C4-2B (cell line): ENCODE measurements around the gene EBPL.
"Not testable (repeated sequence)": the region's sequence is repeated elsewhere in the genome, so short reads cannot be mapped to it uniquely, and the experiment has no call there.

ENCODE experiments used
- H3K27ac ChIP-seq: fragments of 450-650 bp; 2 replicates; pipeline ENCODE4 v1.5.1; 2017
- ZFX ChIP-seq: fragments of 450-650 bp; IDR thresholded peaks from 2 replicates; pipeline ENCODE4 v1.6.1; 2017
- TF ChIP-seq, protein P1 (sequence below): fragments of 450-650 bp; conservative IDR thresholded peaks from 2 replicates; pipeline ENCODE4 v1.5.1; 2017; ENCODE audit warnings: mild to moderate bottlenecking

EBPL gene

DNA sequence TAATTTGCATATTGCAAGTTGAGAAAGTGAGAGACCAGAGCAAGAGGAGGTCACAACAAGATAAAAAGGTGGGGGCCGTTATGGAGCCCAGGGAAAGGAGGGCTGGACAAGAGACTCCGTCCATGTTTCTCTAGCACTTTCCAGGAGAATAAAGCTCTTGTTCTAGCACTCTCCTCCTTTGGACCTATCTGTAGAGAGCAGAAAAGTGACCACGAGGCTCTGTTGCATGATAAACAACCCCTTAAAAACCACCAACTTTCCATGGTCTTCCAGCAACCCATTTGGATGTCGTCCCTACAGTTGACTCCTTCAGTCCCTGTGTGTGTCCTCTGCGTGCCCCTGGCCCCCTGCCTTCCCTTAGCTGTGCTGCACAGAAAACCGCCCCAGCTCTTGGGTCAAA is 67.1 kb downstream of the EBPL start:
- TF ChIP-seq ZFX: no peak
- TF ChIP-seq, protein P1, sequence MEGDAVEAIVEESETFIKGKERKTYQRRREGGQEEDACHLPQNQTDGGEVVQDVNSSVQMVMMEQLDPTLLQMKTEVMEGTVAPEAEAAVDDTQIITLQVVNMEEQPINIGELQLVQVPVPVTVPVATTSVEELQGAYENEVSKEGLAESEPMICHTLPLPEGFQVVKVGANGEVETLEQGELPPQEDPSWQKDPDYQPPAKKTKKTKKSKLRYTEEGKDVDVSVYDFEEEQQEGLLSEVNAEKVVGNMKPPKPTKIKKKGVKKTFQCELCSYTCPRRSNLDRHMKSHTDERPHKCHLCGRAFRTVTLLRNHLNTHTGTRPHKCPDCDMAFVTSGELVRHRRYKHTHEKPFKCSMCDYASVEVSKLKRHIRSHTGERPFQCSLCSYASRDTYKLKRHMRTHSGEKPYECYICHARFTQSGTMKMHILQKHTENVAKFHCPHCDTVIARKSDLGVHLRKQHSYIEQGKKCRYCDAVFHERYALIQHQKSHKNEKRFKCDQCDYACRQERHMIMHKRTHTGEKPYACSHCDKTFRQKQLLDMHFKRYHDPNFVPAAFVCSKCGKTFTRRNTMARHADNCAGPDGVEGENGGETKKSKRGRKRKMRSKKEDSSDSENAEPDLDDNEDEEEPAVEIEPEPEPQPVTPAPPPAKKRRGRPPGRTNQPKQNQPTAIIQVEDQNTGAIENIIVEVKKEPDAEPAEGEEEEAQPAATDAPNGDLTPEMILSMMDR: no peak
- H3K27ac ChIP-seq: no peak overlapping the region

DNA sequence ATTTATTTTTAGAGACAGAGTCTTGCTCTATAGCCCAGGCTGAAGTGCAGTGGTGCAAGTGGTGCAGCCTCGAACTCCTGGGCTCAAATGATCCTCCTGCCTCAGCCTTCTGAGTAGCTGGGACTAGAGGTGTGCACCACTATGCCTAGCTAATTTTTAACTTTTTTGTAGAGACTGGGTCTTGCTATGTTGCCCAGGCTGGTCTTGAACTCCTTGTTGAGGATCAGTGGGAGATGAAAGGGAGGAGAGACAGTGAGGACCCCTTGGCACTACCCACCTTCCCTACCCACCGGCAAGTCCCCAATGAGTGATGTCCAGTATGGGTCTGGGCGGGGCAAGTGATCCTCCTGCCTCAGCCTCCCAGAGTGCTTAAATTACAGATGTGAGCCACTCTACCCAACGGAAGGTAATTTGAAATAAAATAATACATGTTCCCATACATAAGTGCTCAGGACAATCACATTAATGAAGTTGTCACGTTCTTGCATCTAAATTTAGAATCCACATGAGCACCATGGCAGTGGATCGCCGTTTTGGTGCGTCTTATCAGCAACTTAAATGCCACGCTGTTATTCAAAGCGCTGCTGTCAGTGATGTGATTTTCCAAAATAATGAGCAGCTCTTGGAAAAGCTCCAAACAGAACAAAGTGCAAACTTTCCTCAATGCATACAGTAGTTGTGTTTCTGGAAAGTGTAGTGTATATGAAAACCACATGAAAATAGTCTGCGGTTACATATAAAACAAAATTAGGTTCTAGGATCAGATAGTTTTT is 68.9 kb downstream of the EBPL start:
- TF ChIP-seq, protein P1: no peak
- TF ChIP-seq ZFX: no peak
- H3K27ac ChIP-seq: no peak overlapping the region

DNA sequence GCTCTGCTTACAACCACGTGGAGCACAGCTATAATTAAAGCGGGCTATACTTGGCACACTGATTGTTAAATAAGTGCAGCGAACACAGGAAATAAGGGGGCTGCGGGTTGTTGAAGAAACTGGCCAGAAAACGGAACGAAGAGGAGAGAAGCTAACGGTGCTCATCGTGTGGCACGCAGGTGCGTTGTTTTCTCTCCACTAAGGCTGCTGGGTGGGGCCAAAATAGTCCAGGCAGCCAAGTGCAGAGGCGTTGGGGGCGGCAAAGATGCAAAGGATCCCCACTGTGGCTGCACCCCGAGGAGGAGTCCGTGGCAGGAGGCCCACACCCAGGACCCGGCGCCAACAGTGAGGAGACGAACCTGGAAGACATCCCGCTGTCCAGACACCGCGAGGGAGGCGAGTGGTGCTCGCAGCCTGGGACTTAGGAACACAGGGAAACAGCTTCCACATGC is 71.1 kb downstream of the EBPL start:
- TF ChIP-seq, protein P1: no peak
- no peak for TF ChIP-seq ZFX
- H3K27ac ChIP-seq: no peak overlapping the region

DNA sequence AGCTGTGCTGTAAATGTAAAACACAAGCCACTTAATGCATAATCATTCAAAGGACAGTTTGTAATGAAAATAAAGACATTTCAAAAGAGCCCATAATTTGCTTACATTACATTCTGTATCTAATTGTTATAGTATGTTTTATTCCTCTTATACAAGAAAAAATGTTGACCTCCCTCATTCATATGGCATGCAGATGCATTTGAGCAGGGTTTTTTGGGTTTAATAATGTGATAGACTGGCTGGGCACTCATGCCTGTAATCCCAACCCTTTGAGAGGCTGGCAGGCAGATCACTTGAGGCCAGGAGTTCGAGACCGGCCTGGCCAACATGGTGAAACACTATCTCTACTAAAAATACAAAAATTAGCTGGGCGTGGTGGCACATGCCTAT is 74.6 kb downstream of the EBPL start:
- no peak for TF ChIP-seq ZFX
- TF ChIP-seq, protein P1: no peak
- H3K27ac ChIP-seq: no peak overlapping the region

DNA sequence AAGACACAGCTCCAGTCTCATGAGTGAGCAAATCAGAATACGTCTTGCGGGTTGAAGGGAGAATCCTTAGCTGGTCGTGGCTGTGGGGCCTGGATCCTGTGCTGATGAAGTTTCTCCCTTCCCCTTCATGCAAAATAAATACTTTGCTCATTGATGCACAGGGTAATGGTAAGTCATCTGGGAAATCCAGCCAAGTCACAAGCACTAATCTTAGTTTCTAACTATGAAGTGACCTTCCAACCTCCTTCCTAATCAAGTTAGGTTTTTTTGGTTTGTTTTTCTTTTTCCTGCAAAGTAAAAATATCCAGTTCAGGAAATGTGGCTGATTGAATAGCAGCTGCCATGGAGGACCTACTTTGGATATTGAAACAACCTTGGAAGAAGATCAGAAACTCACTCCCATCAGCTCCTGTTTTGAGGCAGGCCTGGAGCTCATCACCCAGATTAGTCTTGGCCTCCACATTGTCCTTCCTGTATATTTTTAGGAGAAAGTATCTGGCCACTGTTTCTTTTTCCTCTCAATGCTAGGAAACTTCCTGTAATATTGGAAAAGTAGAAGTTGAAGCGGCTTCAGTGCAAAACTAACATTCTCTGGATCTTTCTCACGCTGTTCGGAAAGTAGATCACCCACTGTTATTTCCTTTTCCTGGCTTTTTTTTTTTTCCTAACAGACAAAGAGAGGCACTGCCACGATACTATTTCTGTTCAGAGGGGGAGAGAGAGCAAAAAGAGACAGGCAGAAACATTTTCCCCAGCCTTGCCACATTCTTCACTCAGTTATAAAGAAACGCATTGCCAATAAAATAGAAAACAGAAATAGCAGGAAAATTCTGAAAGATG is 75.2 kb downstream of the EBPL start:
- TF ChIP-seq, protein P1: no peak
- TF ChIP-seq ZFX: no peak
- no peak overlapping the region for H3K27ac ChIP-seq

DNA sequence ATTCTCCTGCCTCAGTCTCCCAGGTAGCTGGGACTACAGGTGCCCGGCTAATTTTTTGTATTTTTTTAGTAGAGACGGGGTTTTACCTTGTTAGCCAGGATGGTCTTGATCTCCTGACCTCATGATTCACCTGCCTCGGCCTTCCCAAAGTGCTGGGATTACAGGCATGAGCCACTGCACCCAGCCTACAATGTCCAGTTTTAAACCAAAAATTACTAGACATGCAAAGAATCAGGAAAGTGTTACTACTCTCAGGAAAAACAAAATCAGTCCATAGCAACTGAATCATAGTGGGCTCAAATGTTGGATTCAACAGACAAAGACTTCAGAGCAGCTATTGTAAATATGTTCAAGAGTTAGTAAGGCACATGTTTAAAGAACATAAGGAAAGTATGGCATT is 79.2 kb downstream of the EBPL start:
- not testable (repeated sequence) for H3K27ac ChIP-seq
